Upper lobe of right lung (tissue), 1 donor: Measurements from ENCODE around the gene CTSL. TPM values are rescaled to one million over a fixed set of nuclear protein-coding genes. Genes with fewer than 3 reads are reported as not detected.

Experiments used
- ATAC-seq: fragments of 200-7000 bp; cut with Tn5 transposase; one replicate; pipeline ENCODE4 v1.9.1; 2020; ENCODE audit warnings: mild to moderate bottlenecking, moderate library complexity
- DNase-seq: peaks from one replicate; pipeline ENCODE4 v3.0.0-alpha.2; 2020
- H3K27ac ChIP-seq: fragments of 200-600 bp; one replicate; pipeline ENCODE4 v1.8.0; 2022
- H3K27me3 ChIP-seq: fragments of 200-600 bp; one replicate; pipeline ENCODE4 v1.8.0; 2022; ENCODE audit warnings: mild to moderate bottlenecking
- H3K36me3 ChIP-seq: fragments of 200-600 bp; one replicate; pipeline ENCODE4 v1.8.0; 2022
- H3K4me1 ChIP-seq: fragments of 200-600 bp; one replicate; pipeline ENCODE4 v1.8.0; 2022
- H3K4me3 ChIP-seq: fragments of 200-600 bp; one replicate; pipeline ENCODE4 v1.8.0; 2022; ENCODE audit warnings: mild to moderate bottlenecking
- H3K9me3 ChIP-seq: fragments of 200-600 bp; one replicate; pipeline ENCODE4 v1.8.0; 2022
- intact Hi-C: fragments of 100-400 bp; cut with DNase I; formaldehyde crosslinking; loops from one replicate; pipeline ENCODE4 v1.11.0; 2022
- total RNA-seq: library from RNA; stranded (reverse); fragmentation: NEBNext Ultra II Directional; extraction: Animal tissue kit (Norgen Biotek cat#: 25700); gene quantifications from one replicate; pipeline ENCODE4 v1.2.1, GENCODE V29; 2021
- TF ChIP-seq, protein P1 (sequence below): fragments of 200-600 bp; IDR thresholded peaks from one replicate; pipeline ENCODE4 v1.8.0; 2022; ENCODE audit warnings: antibody characterized with exemption
- donor health status: DM: no; HTN: yes; CAD: no; lungs with severe emphysema.

The CTSL gene
- total RNA-seq, 1 donor from 2014 or later = 146 TPM

DNA sequence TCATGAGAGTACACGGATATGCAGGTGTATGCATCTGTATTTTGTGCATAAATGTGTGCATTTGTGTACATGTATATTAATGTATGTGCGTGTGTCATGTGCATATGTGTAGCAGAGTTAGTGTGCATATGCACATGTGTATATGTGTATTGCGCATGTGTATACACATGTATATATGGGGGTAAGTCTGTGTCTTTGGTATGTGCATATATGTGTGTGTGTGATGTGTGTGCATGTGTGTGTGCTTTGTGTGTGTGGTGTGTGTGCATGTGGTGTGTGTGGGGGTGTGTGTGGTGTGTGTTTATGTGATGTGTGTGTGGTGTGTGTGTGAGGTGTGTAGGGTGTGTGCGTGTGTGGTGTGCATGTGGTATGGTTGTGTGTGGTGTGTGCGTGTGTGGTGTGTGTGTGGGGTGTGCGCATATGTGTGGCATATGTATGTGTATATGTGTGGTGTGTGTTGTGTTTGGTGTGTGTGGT is 13.1 kb upstream of the CTSL start:
- TF ChIP-seq, protein P1, sequence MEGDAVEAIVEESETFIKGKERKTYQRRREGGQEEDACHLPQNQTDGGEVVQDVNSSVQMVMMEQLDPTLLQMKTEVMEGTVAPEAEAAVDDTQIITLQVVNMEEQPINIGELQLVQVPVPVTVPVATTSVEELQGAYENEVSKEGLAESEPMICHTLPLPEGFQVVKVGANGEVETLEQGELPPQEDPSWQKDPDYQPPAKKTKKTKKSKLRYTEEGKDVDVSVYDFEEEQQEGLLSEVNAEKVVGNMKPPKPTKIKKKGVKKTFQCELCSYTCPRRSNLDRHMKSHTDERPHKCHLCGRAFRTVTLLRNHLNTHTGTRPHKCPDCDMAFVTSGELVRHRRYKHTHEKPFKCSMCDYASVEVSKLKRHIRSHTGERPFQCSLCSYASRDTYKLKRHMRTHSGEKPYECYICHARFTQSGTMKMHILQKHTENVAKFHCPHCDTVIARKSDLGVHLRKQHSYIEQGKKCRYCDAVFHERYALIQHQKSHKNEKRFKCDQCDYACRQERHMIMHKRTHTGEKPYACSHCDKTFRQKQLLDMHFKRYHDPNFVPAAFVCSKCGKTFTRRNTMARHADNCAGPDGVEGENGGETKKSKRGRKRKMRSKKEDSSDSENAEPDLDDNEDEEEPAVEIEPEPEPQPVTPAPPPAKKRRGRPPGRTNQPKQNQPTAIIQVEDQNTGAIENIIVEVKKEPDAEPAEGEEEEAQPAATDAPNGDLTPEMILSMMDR = no peak
- Histone ChIP-seq H3K4me1 (peaks cover 19% of the 10 kb centered on the region), H3K9me3 (no peaks in the 10 kb centered on the region), H3K36me3 (peaks cover 10% of the 10 kb centered on the region), H3K27me3 (no peaks in the 10 kb centered on the region), H3K4me3 (no peak overlapping the region), H3K27ac (peak overlapping the region; percentile 72)
- DNase-seq = no peak
- ATAC-seq = peak; percentile 2
- intact Hi-C loops = no loop called here

GRCh38 chr9:87713278-87713987 is 12.5 kb upstream of the CTSL start:
- Histone ChIP-seq H3K27ac (peak overlapping the region; percentile 17), H3K27me3 (no peaks in the 10 kb centered on the region), H3K9me3 (no peaks in the 10 kb centered on the region), H3K4me1 (peaks cover 19% of the 10 kb centered on the region), H3K4me3 (no peak overlapping the region), H3K36me3 (peaks cover 6% of the 10 kb centered on the region)
- ATAC-seq = peak; percentile 88
- TF ChIP-seq, protein P1 = peak; percentile 8
- peak; percentile 89 for DNase-seq
- intact Hi-C loops = no loop called here

DNA sequence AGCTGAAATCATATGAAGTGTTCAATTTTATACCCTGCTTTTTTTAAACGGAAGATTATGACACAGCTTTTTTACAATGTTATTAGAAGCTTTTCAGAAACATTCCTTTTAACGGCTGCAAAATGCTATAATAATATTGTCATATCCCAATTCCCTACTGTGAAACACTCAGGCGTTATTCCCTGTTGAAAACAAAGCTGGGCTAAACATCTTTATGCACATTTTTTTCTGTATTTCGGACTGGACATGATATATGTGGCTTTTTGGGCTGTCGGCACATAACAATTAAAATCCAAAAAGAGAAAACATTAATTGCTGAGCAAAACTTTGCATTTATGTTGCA is 12.0 kb upstream of the CTSL start:
- DNase-seq = no peak
- H3K36me3 ChIP-seq = peaks cover 4% of the 10 kb centered on the region
- no peak overlapping the region for H3K4me3 ChIP-seq
- H3K4me1 ChIP-seq = peaks cover 19% of the 10 kb centered on the region
- H3K27me3 ChIP-seq = no peaks in the 10 kb centered on the region
- peak overlapping the region; percentile 17 for H3K27ac ChIP-seq
- H3K9me3 ChIP-seq = no peaks in the 10 kb centered on the region
- TF ChIP-seq, protein P1 = no peak
- intact Hi-C loops = no loop called here
- ATAC-seq = no peak

DNA sequence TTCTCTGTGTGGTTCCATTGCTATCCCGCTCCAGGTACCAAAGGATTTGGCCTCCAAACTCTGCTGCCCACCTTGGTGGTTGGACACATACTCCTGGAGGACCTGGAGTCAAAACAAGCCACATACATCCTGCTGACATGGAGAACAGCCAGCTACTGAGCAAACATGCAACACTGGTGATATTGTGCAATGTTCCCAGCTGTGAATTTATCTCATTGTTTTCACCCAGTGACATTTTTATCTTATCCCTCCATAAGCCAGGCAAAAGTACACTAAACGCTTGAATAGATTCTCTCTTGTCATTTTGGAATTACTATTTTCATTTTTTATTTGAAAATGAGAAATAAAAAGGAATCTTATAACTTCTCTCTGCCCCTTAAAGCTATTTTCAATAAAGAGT is 11.1 kb upstream of the CTSL start:
- no peaks in the 10 kb centered on the region for H3K36me3 ChIP-seq
- peak; percentile 12 for ATAC-seq
- H3K4me1 ChIP-seq = peaks cover 19% of the 10 kb centered on the region
- H3K4me3 ChIP-seq = no peak overlapping the region
- TF ChIP-seq, protein P1 = no peak
- no peaks in the 10 kb centered on the region for H3K27me3 ChIP-seq
- H3K9me3 ChIP-seq = no peaks in the 10 kb centered on the region
- intact Hi-C loops = no loop called here
- peak overlapping the region; percentile 17 for H3K27ac ChIP-seq
- no peak for DNase-seq

DNA sequence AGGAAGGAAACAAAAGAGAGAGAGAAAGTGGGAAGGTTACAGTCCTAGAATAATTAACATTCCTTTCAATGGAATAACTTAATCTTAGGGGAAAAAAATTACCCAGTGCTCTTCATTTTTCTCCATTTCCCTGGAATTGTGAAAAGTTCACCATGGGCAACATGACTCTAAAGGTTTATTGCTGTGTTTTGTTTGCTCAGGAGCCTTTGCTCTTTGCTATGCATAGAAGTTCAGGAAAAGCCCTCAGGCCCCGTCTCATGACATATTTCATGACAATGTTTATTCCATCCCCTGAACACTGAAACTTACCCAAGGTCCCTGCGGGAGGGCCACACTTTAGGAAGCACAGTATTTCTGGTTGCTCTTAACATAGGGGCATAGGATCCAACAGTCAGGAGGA is 9.8 kb upstream of the CTSL start:
- H3K36me3 ChIP-seq = no peaks in the 10 kb centered on the region
- H3K4me3 ChIP-seq = no peak overlapping the region

More for the DNA sequence above, 9.8 kb upstream of the CTSL start:
- H3K27ac ChIP-seq = no peak overlapping the region
- ATAC-seq (no peak), DNase-seq (no peak)
- peaks cover 19% of the 10 kb centered on the region for H3K4me1 ChIP-seq
- TF ChIP-seq, protein P1 = no peak
- H3K9me3 ChIP-seq = no peaks in the 10 kb centered on the region
- H3K27me3 ChIP-seq = no peaks in the 10 kb centered on the region
- intact Hi-C loops = no loop called here
